ENCODE results near the gene LEP. TPM values are rescaled to one million over a fixed set of nuclear protein-coding genes. Genes with fewer than 3 reads are reported as not detected.

Gene LEP
- total RNA-seq (not detected), polyA plus RNA-seq (under 1 TPM in 2 of 3 donors, not detected in 1; 0.05 to 0.12 TPM)
- long read RNA-seq, donor 1, result 0 reads
- long read RNA-seq, donor 2, result 0 reads
- long read RNA-seq, donor 3, result 0 reads
- long read RNA-seq, donor 4, result 0 reads
- long read RNA-seq, donor 5, result 0 reads
- long read RNA-seq, donor 6, result 0 reads
- long read RNA-seq, donor 7, result 0 reads
- long read RNA-seq, donor 8, result 0 reads
- long read RNA-seq, donor 9, result 0 reads
- long read RNA-seq, donor 10, result 0 reads

- Histone ChIP-seq H3K27me3 (peaks cover 7 to 43% (median 13%) of the 10 kb centered on the region in 3 donors), H3K4me3 (no peak within 1 kb of the TSS), H3K36me3 (no peaks in the 10 kb centered on the region), H3K27ac (no peak within 1 kb of the TSS), H3K4me1 (peaks cover 0 to 8% (median 0%) of the 10 kb centered on the region in 4 donors), H3K9me3 (peaks cover 0 to 32% (median 29%) of the 10 kb centered on the region in 4 donors)
- no peak for DNase-seq
- no peak for TF ChIP-seq CTCF (IDR thresholded peaks at IDR 0.05)
- no peak for TF ChIP-seq EP300 (IDR thresholded peaks at IDR 0.05)
- no peak for TF ChIP-seq POLR2AphosphoS5 (IDR thresholded peaks at IDR 0.05)
- no peak for TF ChIP-seq POLR2A (IDR thresholded peaks at IDR 0.05)
- intact Hi-C loops (cut with DNase I; ENCODE audit: low total_unique reads), result no loop called here
- WGBS, 5 donors, result 18 to 63% (median 22%) methylated on average over 3 to 67 of the region's 67 CpGs
These were observed at the start of gene LEP for GRCh38 chr7:128240696-128241386. TSS of gene LEP (plus strand) at chr7:128241278. CDS start at chr7:128252019, 10,741 bp downstream.

GRCh38 chr7:128192497-128193142 lies 48.5 kb upstream of the LEP start:
- DNase-seq, result no peak
- peaks cover 7 to 27% (median 21%) of the 10 kb centered on the region in 4 donors for H3K9me3 ChIP-seq
- no peak overlapping the region for H3K4me3 ChIP-seq
- intact Hi-C loops (cut with DNase I; ENCODE audit: low total_unique reads), result no loop called here
- WGBS, 5 donors, result 32 to 47% (median 33%) methylated on average over 19 of the region's 19 CpGs
- H3K36me3 ChIP-seq, result no peaks in the 10 kb centered on the region
- H3K4me1 ChIP-seq, result no peaks in the 10 kb centered on the region
- H3K27ac ChIP-seq, result no peak overlapping the region
- H3K27me3 ChIP-seq, result peaks cover 0 to 48% (median 9%) of the 10 kb centered on the region in 3 donors
- TF ChIP-seq EP300 (IDR thresholded peaks at IDR 0.05) (no peak), CTCF (IDR thresholded peaks at IDR 0.05) (no peak), POLR2AphosphoS5 (IDR thresholded peaks at IDR 0.05) (no peak), POLR2A (IDR thresholded peaks at IDR 0.05) (no peak)

GRCh38 chr7:128194533-128195282 lies 46.4 kb upstream of the LEP start:
- H3K9me3 ChIP-seq, result peaks cover 7 to 27% (median 21%) of the 10 kb centered on the region in 4 donors
- no peak for TF ChIP-seq POLR2A (IDR thresholded peaks at IDR 0.05)
- TF ChIP-seq EP300 (IDR thresholded peaks at IDR 0.05), result no peak
- no peak for TF ChIP-seq POLR2AphosphoS5 (IDR thresholded peaks at IDR 0.05)
- no peak for TF ChIP-seq CTCF (IDR thresholded peaks at IDR 0.05)
- WGBS, 5 donors, result 64 to 71% (median 65%) methylated on average over 3 of the region's 3 CpGs

GRCh38 chr7:128197589-128197988 lies 43.5 kb upstream of the LEP start:
- peaks cover 7 to 27% (median 21%) of the 10 kb centered on the region in 4 donors for H3K9me3 ChIP-seq
- H3K4me1 ChIP-seq, result peaks cover 11 to 18% (median 12%) of the 10 kb centered on the region in 4 donors
- H3K27ac ChIP-seq, result no peak overlapping the region
- DNase-seq, result no peak
- intact Hi-C loops (cut with DNase I; ENCODE audit: low total_unique reads), result no loop called here
- peaks cover 3 to 39% (median 25%) of the 10 kb centered on the region in 3 donors for H3K27me3 ChIP-seq
- no peak overlapping the region for H3K4me3 ChIP-seq
- no peaks in the 10 kb centered on the region for H3K36me3 ChIP-seq
- TF ChIP-seq EP300 (IDR thresholded peaks at IDR 0.05) (no peak), CTCF (IDR thresholded peaks at IDR 0.05) (no peak), POLR2A (IDR thresholded peaks at IDR 0.05) (no peak), POLR2AphosphoS5 (IDR thresholded peaks at IDR 0.05) (no peak)
- WGBS, 5 donors, result 75 to 100% (median 98%) methylated on average over 1 of the region's 1 CpG; no CpG with 5 or more reads in 1 of the 5 donors

More at GRCh38 chr7:128194533-128195282, 46.4 kb upstream of the LEP start:
- intact Hi-C loops (cut with DNase I; ENCODE audit: low total_unique reads), result no loop called here
- Histone ChIP-seq H3K36me3 (no peaks in the 10 kb centered on the region), H3K27me3 (peaks cover 0 to 34% (median 9%) of the 10 kb centered on the region in 3 donors), H3K27ac (no peak overlapping the region), H3K4me3 (no peak overlapping the region), H3K4me1 (no peaks in the 10 kb centered on the region)
- no peak for DNase-seq
